HepG2 (cell line): ENCODE measurements around the gene HTRA3. TPM values are rescaled to one million over a fixed set of nuclear protein-coding genes. Genes with fewer than 3 reads are reported as not detected.
A peak's percentile ranks its signal among the peaks of the same experiment; 100 is the strongest.

ENCODE experiments used
- ATAC-seq: fragments of 200-7000 bp; cut with Tn5 transposase; 3 replicates; pipeline ENCODE4 v1.9.1; 2020; ENCODE audit warnings: mild to moderate bottlenecking, moderate library complexity
- BruUV-seq: library from RNA; stranded (reverse); fragments of 400-500 nt; replicated peaks from 2 replicates; lab custom pipeline; 2021; lab: Mats Ljungman, UMichigan
- CTCF ChIA-PET: fragments of 300-600 bp; formaldehyde crosslinking; extraction: SDS; loops from one replicate; lab custom pipeline; 2021; ENCODE audit warnings: low total read pairs, inconsistent platforms, low intra/inter-chr PET ratio; lab: Yijun Ruan, JAX
- POLR2A ChIA-PET: fragments of 350-600 bp; sonication (Branson Sonifier 250); formaldehyde crosslinking; loops from one replicate; lab custom pipeline; 2020; ENCODE audit warnings: antibody characterized with exemption, inconsistent platforms; lab: Yijun Ruan, JAX
- DNase-seq: peaks from one replicate; pipeline ENCODE4 v3.0.0-alpha.2; 2015; ENCODE audit warnings: low spot score
- FAIRE-seq: peaks from 3 replicates; lab custom pipeline; 2011; peaks lifted over from hg19 to GRCh38; lab: Jason Lieb, UNC
- H2AFZ ChIP-seq: one replicate; pipeline ENCODE4 v1.6.1; 2011; ENCODE audit warnings: low read length, inconsistent platforms
- H3K27ac ChIP-seq: fragments of 300-600 bp; 3 replicates; pipeline ENCODE4 v1.8.0; 2011; ENCODE audit warnings: mixed run types, mild to moderate bottlenecking, mixed read lengths, low read length, inconsistent platforms; ENCODE audit not compliant: insufficient read depth; ENCODE audit errors: extremely low read length
- H3K27me3 ChIP-seq, 2 experiments: fragments of 200-600 bp in 1 of 2; 2 replicates in 1 of 2; 3 replicates in 1 of 2; pipeline versions ENCODE4 v1.6.0 to v1.8.0; 2011; ENCODE audit warnings: low read length in 2 of 2, mild to moderate bottlenecking in 2 of 2, moderate library complexity in 2 of 2, inconsistent platforms in 1 of 2; ENCODE audit not compliant: insufficient read depth in 2 of 2, control insufficient read depth in 1 of 2
- H3K36me3 ChIP-seq, 2 experiments: fragments of 200-600 bp in 1 of 2; replicated peaks in 1 of 2; 2 replicates in 1 of 2; 3 replicates in 1 of 2; pipeline versions ENCODE4 v1.5.1 to v1.8.0; 2011; ENCODE audit warnings: low read length in 2 of 2, inconsistent platforms in 1 of 2; ENCODE audit not compliant: insufficient read depth in 2 of 2, control insufficient read depth in 1 of 2
- H3K4me1 ChIP-seq: 2 replicates; pipeline ENCODE4 v1.5.1; 2012; ENCODE audit warnings: low read length, inconsistent platforms; ENCODE audit not compliant: insufficient read depth
- H3K4me2 ChIP-seq: 2 replicates; pipeline ENCODE4 v1.6.0; 2011; ENCODE audit warnings: low read depth, low read length, inconsistent platforms
- H3K4me3 ChIP-seq, 3 experiments: fragments of 200-600 bp in 1 of 3; sonication (generic), shearing (Covaris generic) in 1 of 3; replicated peaks in 1 of 3; 2 replicates each; pipeline ENCODE4 v1.5.1; 2011 to 2016; ENCODE audit warnings: low read length in 3 of 3, inconsistent platforms in 2 of 3, low read depth in 2 of 3, mild to moderate bottlenecking in 2 of 3, control low read depth in 1 of 3, mixed read lengths in 1 of 3; ENCODE audit not compliant: insufficient read depth in 1 of 3
- H3K79me2 ChIP-seq: one replicate; pipeline ENCODE4 v1.6.1; 2011; ENCODE audit warnings: low read length, inconsistent platforms; ENCODE audit not compliant: insufficient read depth
- H3K9ac ChIP-seq: 2 replicates; pipeline ENCODE4 v1.6.0; 2011; ENCODE audit warnings: mild to moderate bottlenecking, low read depth, low read length, inconsistent platforms; ENCODE audit not compliant: insufficient read depth
- H3K9me3 ChIP-seq: 2 replicates; pipeline ENCODE4 v1.5.1; 2012; ENCODE audit warnings: mild to moderate bottlenecking, low read length
- H4K20me1 ChIP-seq: 2 replicates; pipeline ENCODE4 v1.6.0; 2011; ENCODE audit warnings: inconsistent platforms, mild to moderate bottlenecking, low read length, moderate library complexity; ENCODE audit not compliant: insufficient read depth
- CSRNP2 ChIP-seq: sonication (generic); formaldehyde crosslinking; conservative IDR thresholded peaks from 2 replicates; pipeline ENCODE4 v1.8.0; 2022; ENCODE audit warnings: low read depth, missing genetic modification reagents
- EP300 ChIP-seq, 3 experiments: sonication (generic) in 1 of 3; formaldehyde crosslinking in 1 of 3; IDR thresholded peaks; 2 replicates each; pipeline versions ENCODE4 v1.5.1 to v1.6.1; 2011 to 2020; ENCODE audit warnings: low read depth in 2 of 3, low read length in 2 of 3, borderline replicate concordance in 1 of 3, improper control_type of control experiment in 1 of 3, mild to moderate bottlenecking in 1 of 3, missing genetic modification reagents in 1 of 3, moderate library complexity in 1 of 3
- HOXD1 ChIP-seq: sonication (generic); formaldehyde crosslinking; IDR thresholded peaks from 2 replicates; pipeline ENCODE4 v1.5.0; 2020; ENCODE audit warnings: missing genetic modification reagents
- ZFP82 ChIP-seq: sonication (generic); formaldehyde crosslinking; IDR thresholded peaks from 2 replicates; pipeline ENCODE4 v1.5.1; 2020; ENCODE audit warnings: mild to moderate bottlenecking, missing genetic modification reagents, borderline replicate concordance
- ZFX ChIP-seq: sonication (generic); formaldehyde crosslinking; IDR thresholded peaks from 2 replicates; pipeline ENCODE4 v1.4.0; 2020; ENCODE audit warnings: mild to moderate bottlenecking, low read depth, missing genetic modification reagents, moderate library complexity
- ZNF124 ChIP-seq: sonication (generic); formaldehyde crosslinking; IDR thresholded peaks from 2 replicates; pipeline ENCODE4 v1.4.0; 2020; ENCODE audit warnings: missing genetic modification reagents
- ZNF333 ChIP-seq: sonication (generic); formaldehyde crosslinking; IDR thresholded peaks from 2 replicates; pipeline ENCODE4 v1.4.0; 2020; ENCODE audit warnings: mild to moderate bottlenecking, missing genetic modification reagents, borderline replicate concordance
- ZNF33A ChIP-seq: sonication (generic); formaldehyde crosslinking; IDR thresholded peaks from 2 replicates; pipeline ENCODE4 v1.5.1; 2020; ENCODE audit warnings: missing genetic modification reagents, mild to moderate bottlenecking, moderate library complexity, borderline replicate concordance
- ZNF501 ChIP-seq: sonication (generic); formaldehyde crosslinking; IDR thresholded peaks from 2 replicates; pipeline ENCODE4 v1.5.1; 2020; ENCODE audit warnings: mild to moderate bottlenecking, moderate library complexity, missing genetic modification reagents
- WGBS: methylation state at CpG from one replicate; pipeline ENCODE4 v1.1.6; 2017; ENCODE audit warnings: low lambda C conversion rate; 5-methylcytosine and 5-hydroxymethylcytosine counted together
- in situ Hi-C: cut with HindIII; loops from 2 replicates; pipeline ENCODE4 v1.10.0; 2017; ENCODE audit warnings: low pct_unique_long_range_greater_than_20kb; ENCODE audit not compliant: extremely low pct_ligation_motif_present
- intact Hi-C: fragments of 100-400 bp; cut with micrococcal nuclease; formaldehyde crosslinking; loops from one replicate; pipeline ENCODE4 v1.10.0; 2022; ENCODE audit not compliant: unreplicated experiment
- polyA plus RNA-seq, 8 experiments: library from polyadenylated mRNA; depleted of rRNA in 3 of 8; stranded (reverse) in 7 of 8; unstranded in 1 of 8; fragments of >200 nt; fragmentation: Illumina TruSeq in 4 of 8; extraction: Trizol in 4 of 8; gene quantifications; 2 replicates each; pipeline versions ENCODE4 v1.2.1 to v1.2.3, GENCODE V29; 2011 to 2016; ENCODE audit warnings: low read depth in 4 of 8, missing spikeins in 1 of 8, mixed read lengths in 1 of 8; ENCODE audit not compliant: insufficient read depth in 1 of 8
- total RNA-seq, 5 experiments: library from RNA; depleted of rRNA; stranded (reverse); fragments of >200 nt; fragmentation: Illumina TruSeq; extraction: Trizol; gene quantifications; 2 replicates each; pipeline ENCODE4 v1.2.3, GENCODE V29; 2016; ENCODE audit warnings: low read depth in 1 of 5
- TF ChIP-seq, protein P1 (sequence below): sonication (generic); formaldehyde crosslinking; IDR thresholded peaks from 2 replicates; pipeline ENCODE4 v1.4.0; 2020; ENCODE audit warnings: mild to moderate bottlenecking, missing genetic modification reagents

The HTRA3 gene
- total and polyA plus RNA-seq, 2 of the 13 experiments (the other 11 are each of a cell fraction or from before 2014, with no cell fraction given), result 0.17 TPM; not detected in 1

- Histone ChIP-seq H4K20me1 (no peaks in the 10 kb centered on the region), H3K9ac (no peak overlapping the region), H3K4me3 (no peak overlapping the region), H3K36me3 (no peaks in the 10 kb centered on the region), H3K27me3 (peaks cover 12 to 81% of the 10 kb centered on the region in 2 experiments), H3K4me2 (no peak overlapping the region), H3K27ac (no peak overlapping the region), H3K79me2 (no peaks in the 10 kb centered on the region), H2AFZ (no peak overlapping the region), H3K4me1 (no peaks in the 10 kb centered on the region), H3K9me3 (no peaks in the 10 kb centered on the region)
- DNase-seq, result no peak
- FAIRE-seq, result no peak
- ChIA-PET POLR2A (no interaction called here), CTCF (no interaction called here)
- peak; percentile 12; the same call in 2 of the 3 replicates for ATAC-seq
- 48% methylated on average over 6 of the region's 25 CpGs for WGBS
- in situ Hi-C loops, result no loop called here
- no TSS peak for BruUV-seq
- intact Hi-C loops, result no loop called here
- TF ChIP-seq ZFP82, result no peak
- no peak for TF ChIP-seq ZNF124 (CRISPR knock-in tag)
- TF ChIP-seq ZNF333 (CRISPR knock-in tag), result no peak
- TF ChIP-seq ZNF33A (CRISPR knock-in tag), result no peak
- TF ChIP-seq ZFX (CRISPR knock-in tag), result no peak
- TF ChIP-seq, protein P1, sequence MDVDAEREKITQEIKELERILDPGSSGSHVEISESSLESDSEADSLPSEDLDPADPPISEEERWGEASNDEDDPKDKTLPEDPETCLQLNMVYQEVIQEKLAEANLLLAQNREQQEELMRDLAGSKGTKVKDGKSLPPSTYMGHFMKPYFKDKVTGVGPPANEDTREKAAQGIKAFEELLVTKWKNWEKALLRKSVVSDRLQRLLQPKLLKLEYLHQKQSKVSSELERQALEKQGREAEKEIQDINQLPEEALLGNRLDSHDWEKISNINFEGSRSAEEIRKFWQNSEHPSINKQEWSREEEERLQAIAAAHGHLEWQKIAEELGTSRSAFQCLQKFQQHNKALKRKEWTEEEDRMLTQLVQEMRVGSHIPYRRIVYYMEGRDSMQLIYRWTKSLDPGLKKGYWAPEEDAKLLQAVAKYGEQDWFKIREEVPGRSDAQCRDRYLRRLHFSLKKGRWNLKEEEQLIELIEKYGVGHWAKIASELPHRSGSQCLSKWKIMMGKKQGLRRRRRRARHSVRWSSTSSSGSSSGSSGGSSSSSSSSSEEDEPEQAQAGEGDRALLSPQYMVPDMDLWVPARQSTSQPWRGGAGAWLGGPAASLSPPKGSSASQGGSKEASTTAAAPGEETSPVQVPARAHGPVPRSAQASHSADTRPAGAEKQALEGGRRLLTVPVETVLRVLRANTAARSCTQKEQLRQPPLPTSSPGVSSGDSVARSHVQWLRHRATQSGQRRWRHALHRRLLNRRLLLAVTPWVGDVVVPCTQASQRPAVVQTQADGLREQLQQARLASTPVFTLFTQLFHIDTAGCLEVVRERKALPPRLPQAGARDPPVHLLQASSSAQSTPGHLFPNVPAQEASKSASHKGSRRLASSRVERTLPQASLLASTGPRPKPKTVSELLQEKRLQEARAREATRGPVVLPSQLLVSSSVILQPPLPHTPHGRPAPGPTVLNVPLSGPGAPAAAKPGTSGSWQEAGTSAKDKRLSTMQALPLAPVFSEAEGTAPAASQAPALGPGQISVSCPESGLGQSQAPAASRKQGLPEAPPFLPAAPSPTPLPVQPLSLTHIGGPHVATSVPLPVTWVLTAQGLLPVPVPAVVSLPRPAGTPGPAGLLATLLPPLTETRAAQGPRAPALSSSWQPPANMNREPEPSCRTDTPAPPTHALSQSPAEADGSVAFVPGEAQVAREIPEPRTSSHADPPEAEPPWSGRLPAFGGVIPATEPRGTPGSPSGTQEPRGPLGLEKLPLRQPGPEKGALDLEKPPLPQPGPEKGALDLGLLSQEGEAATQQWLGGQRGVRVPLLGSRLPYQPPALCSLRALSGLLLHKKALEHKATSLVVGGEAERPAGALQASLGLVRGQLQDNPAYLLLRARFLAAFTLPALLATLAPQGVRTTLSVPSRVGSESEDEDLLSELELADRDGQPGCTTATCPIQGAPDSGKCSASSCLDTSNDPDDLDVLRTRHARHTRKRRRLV, result no peak
- no peak for TF ChIP-seq ZNF501 (CRISPR knock-in tag)
- TF ChIP-seq CSRNP2, result no peak
- TF ChIP-seq EP300 (IDR thresholded peaks at IDR 0.05; ENCODE audit: low read depth in 2 of 2, low read length in 2 of 2), result no peak
- TF ChIP-seq EP300 (CRISPR knock-in tag; IDR thresholded peaks at IDR 0.05; ENCODE audit: borderline replicate concordance), result no peak
- TF ChIP-seq HOXD1 (CRISPR knock-in tag), result no peak
Measured at GRCh38 chr4:8280158-8280875, 10.8 kb downstream of the HTRA3 start.
